Suprapubic skin (tissue), 3 donors: ENCODE data around the gene MAPK8IP2.

Source experiments
- EP300 ChIP-seq: sonication (generic); formaldehyde crosslinking; IDR thresholded peaks from one replicate; pipeline ENCODE4 v1.6.1; 2017; ENCODE audit warnings: antibody characterized with exemption
- POLR2A ChIP-seq, 2 donors: fragments of 450-650 bp; IDR thresholded peaks; one replicate each; pipeline ENCODE4 v1.6.1; 2017; ENCODE audit warnings: antibody characterized with exemption in 2 of 2, mild to moderate bottlenecking in 2 of 2, moderate library complexity in 2 of 2
- TF ChIP-seq, protein P1 (sequence below), 2 donors: fragments of 200-600 bp in 1 of 2; fragments of 450-650 bp in 1 of 2; sonication (generic) in 1 of 2; IDR thresholded peaks; one replicate each; pipeline ENCODE4 v1.5.1; 2016 to 2019; ENCODE audit warnings: antibody characterized with exemption in 2 of 2, mild to moderate bottlenecking in 1 of 2, moderate library complexity in 1 of 2

DNA sequence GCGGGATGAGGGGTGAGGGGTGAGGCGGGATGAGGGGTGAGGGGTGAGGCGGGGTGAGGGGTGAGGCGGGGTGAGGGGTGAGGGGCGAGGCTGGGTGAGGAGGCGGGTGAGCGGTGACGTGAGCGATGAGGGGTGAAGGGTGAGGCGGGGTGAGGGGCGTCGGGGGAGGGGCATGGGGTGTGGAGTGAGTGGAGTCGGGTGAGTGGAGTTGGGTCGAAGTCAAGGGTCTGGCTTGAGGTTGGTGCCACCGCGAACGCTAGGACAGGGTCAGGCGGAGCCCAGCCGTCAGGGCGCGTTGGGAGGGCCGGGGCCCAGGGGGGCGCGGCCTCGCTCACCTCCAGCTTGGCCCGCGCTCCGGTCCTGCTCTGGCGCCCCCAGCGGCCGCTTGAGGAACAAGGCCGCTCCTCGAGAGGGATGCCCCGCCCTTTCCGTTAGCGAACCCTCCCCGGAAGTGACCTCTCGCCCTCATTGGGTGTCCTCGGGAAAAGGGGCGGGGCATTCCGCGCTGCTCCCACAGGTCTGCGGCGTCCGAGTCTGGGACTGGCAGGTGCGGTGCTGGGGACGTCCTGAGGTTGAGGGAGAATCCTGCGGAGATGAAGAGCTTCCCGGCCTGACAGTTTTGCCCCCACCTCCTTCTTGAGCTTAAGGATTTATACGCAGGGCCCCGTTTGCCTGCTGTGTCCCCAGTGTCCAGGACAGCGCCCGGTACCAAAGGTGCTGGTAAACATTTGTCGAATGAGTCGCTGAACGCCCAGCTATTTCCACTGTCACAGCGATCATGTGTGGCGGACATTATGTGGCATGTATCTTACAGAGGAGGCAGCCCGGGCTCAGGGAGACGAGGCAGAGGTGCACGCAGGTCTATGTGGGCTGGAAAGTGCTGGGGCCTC lies 37.8 kb upstream of the MAPK8IP2 start, which contains the start of gene SYCE3:
- TF ChIP-seq, protein P1, sequence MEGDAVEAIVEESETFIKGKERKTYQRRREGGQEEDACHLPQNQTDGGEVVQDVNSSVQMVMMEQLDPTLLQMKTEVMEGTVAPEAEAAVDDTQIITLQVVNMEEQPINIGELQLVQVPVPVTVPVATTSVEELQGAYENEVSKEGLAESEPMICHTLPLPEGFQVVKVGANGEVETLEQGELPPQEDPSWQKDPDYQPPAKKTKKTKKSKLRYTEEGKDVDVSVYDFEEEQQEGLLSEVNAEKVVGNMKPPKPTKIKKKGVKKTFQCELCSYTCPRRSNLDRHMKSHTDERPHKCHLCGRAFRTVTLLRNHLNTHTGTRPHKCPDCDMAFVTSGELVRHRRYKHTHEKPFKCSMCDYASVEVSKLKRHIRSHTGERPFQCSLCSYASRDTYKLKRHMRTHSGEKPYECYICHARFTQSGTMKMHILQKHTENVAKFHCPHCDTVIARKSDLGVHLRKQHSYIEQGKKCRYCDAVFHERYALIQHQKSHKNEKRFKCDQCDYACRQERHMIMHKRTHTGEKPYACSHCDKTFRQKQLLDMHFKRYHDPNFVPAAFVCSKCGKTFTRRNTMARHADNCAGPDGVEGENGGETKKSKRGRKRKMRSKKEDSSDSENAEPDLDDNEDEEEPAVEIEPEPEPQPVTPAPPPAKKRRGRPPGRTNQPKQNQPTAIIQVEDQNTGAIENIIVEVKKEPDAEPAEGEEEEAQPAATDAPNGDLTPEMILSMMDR (IDR thresholded peaks at IDR 0.05) = peak; percentile 78 to 99
- no peak for TF ChIP-seq EP300
- peak in 1 of 2 donors; percentile 29 for TF ChIP-seq POLR2A (IDR thresholded peaks at IDR 0.05)
